Measurements from ENCODE around the gene ABCC1. TPM values are rescaled to one million over a fixed set of nuclear protein-coding genes. Genes with fewer than 3 reads are reported as not detected.

The ABCC1 gene
- polyA plus RNA-seq, 1 donor from 2014 or later = 3.0 TPM

DNA sequence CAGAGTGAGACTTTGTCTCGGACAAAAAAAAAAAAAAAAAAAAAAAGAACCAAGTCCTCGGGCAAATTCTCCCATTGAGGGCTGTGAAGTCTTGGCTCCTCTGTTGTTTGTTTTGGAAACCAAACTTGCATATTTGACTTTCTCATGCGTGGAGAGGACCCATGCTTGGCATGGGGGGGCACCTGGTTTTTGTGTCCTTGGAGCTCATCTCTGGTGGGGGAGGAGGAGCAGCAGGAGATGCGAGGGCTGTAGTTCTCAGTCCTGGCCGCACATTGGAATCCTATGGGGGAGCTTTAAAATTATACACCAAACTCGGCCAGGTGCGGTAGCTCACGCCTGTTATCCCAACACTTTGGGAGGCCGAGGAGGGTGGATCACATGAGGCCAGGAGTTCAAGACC is 199.3 kb downstream of the ABCC1 start:
- H4K20me1 ChIP-seq (ENCODE audit: insufficient read depth) = no peaks in the 10 kb centered on the region
- H3K27me3 ChIP-seq (ENCODE audit: insufficient read depth, low read depth, low read length) = no peaks in the 10 kb centered on the region
- no peak overlapping the region for H3K27ac ChIP-seq (ENCODE audit: low read length)
- H3K36me3 ChIP-seq (ENCODE audit: insufficient read depth, low read length) = no peaks in the 10 kb centered on the region
- H3K4me3 ChIP-seq (ENCODE audit: low read length) = no peak overlapping the region
- no peak overlapping the region for H3K4me2 ChIP-seq (ENCODE audit: low read length)
- no peaks in the 10 kb centered on the region for H3K9me3 ChIP-seq (ENCODE audit: low read length)
- H3K9ac ChIP-seq (ENCODE audit: low read length) = no peak overlapping the region
- H3K79me2 ChIP-seq (replicated peaks; ENCODE audit: insufficient read depth, low read length) = no peaks in the 10 kb centered on the region
- H3F3A ChIP-seq (ENCODE audit: insufficient read depth, low read length, poor library complexity, severe bottlenecking) = no peaks in the 10 kb centered on the region
- H3K9me2 ChIP-seq (ENCODE audit: insufficient read depth, low read length) = no peaks in the 10 kb centered on the region
- no peak for TF ChIP-seq MXI1 (conservative IDR thresholded peaks at IDR 0.05; ENCODE audit: poor library complexity, severe bottlenecking)
- no peak for TF ChIP-seq EZH2 (IDR thresholded peaks at IDR 0.05; ENCODE audit: borderline replicate concordance, insufficient read depth, low read length, poor library complexity, severe bottlenecking)
- TF ChIP-seq POLR2AphosphoS5 (IDR thresholded peaks at IDR 0.05) = no peak
- TF ChIP-seq TAF1 (IDR thresholded peaks at IDR 0.05; ENCODE audit: low read depth) = no peak
- TF ChIP-seq, protein P1, sequence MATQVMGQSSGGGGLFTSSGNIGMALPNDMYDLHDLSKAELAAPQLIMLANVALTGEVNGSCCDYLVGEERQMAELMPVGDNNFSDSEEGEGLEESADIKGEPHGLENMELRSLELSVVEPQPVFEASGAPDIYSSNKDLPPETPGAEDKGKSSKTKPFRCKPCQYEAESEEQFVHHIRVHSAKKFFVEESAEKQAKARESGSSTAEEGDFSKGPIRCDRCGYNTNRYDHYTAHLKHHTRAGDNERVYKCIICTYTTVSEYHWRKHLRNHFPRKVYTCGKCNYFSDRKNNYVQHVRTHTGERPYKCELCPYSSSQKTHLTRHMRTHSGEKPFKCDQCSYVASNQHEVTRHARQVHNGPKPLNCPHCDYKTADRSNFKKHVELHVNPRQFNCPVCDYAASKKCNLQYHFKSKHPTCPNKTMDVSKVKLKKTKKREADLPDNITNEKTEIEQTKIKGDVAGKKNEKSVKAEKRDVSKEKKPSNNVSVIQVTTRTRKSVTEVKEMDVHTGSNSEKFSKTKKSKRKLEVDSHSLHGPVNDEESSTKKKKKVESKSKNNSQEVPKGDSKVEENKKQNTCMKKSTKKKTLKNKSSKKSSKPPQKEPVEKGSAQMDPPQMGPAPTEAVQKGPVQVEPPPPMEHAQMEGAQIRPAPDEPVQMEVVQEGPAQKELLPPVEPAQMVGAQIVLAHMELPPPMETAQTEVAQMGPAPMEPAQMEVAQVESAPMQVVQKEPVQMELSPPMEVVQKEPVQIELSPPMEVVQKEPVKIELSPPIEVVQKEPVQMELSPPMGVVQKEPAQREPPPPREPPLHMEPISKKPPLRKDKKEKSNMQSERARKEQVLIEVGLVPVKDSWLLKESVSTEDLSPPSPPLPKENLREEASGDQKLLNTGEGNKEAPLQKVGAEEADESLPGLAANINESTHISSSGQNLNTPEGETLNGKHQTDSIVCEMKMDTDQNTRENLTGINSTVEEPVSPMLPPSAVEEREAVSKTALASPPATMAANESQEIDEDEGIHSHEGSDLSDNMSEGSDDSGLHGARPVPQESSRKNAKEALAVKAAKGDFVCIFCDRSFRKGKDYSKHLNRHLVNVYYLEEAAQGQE (IDR thresholded peaks at IDR 0.05; ENCODE audit: borderline replicate concordance) = no peak
- no peak for TF ChIP-seq RAD21 (conservative IDR thresholded peaks at IDR 0.05)
- no peak for TF ChIP-seq SMC3 (conservative IDR thresholded peaks at IDR 0.05; ENCODE audit: poor library complexity)
- TF ChIP-seq, protein P2, sequence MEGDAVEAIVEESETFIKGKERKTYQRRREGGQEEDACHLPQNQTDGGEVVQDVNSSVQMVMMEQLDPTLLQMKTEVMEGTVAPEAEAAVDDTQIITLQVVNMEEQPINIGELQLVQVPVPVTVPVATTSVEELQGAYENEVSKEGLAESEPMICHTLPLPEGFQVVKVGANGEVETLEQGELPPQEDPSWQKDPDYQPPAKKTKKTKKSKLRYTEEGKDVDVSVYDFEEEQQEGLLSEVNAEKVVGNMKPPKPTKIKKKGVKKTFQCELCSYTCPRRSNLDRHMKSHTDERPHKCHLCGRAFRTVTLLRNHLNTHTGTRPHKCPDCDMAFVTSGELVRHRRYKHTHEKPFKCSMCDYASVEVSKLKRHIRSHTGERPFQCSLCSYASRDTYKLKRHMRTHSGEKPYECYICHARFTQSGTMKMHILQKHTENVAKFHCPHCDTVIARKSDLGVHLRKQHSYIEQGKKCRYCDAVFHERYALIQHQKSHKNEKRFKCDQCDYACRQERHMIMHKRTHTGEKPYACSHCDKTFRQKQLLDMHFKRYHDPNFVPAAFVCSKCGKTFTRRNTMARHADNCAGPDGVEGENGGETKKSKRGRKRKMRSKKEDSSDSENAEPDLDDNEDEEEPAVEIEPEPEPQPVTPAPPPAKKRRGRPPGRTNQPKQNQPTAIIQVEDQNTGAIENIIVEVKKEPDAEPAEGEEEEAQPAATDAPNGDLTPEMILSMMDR (IDR thresholded peaks at IDR 0.05; ENCODE audit: poor library complexity, severe bottlenecking) = no peak
- TF ChIP-seq EP300 (conservative IDR thresholded peaks at IDR 0.05; ENCODE audit: poor library complexity, severe bottlenecking) = no peak
- no peak overlapping the region for H2AFZ ChIP-seq (ENCODE audit: low read depth, low read length)

DNA sequence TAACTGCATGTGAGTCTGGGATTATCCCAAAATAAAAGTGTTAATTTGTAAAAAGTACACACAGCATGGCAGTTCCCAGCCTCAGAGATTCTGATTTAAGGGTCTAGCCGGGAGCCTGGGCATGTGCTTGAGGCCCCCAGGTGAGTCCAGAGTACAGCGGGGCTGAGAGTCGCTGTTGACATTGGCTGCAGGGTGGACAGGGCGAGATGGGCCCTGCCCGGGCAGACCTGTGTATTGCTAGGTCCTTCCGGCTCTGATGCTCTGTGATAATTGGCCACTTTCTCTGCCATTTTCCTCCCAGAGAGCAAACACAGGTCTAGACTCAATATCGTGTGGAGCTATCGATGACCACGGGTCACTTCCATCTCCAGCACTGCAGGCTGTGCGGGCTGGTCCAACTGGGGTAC is 200.3 kb downstream of the ABCC1 start:
- Histone ChIP-seq H3K36me3 (ENCODE audit: insufficient read depth, low read length) (no peaks in the 10 kb centered on the region), H2AFZ (ENCODE audit: low read depth, low read length) (no peak overlapping the region), H3K27me3 (ENCODE audit: insufficient read depth, low read depth, low read length) (no peaks in the 10 kb centered on the region), H4K20me1 (ENCODE audit: insufficient read depth) (no peaks in the 10 kb centered on the region), H3K79me2 (replicated peaks; ENCODE audit: insufficient read depth, low read length) (no peaks in the 10 kb centered on the region), H3F3A (ENCODE audit: insufficient read depth, low read length, poor library complexity, severe bottlenecking) (no peaks in the 10 kb centered on the region), H3K27ac (ENCODE audit: low read length) (no peak overlapping the region), H3K9me2 (ENCODE audit: insufficient read depth, low read length) (no peaks in the 10 kb centered on the region), H3K4me3 (ENCODE audit: low read length) (no peak overlapping the region), H3K9me3 (ENCODE audit: low read length) (no peaks in the 10 kb centered on the region), H3K4me2 (ENCODE audit: low read length) (no peak overlapping the region), H3K9ac (ENCODE audit: low read length) (no peak overlapping the region)
- no peak for TF ChIP-seq EZH2 (IDR thresholded peaks at IDR 0.05; ENCODE audit: borderline replicate concordance, insufficient read depth, low read length, poor library complexity, severe bottlenecking)
- TF ChIP-seq EP300 (conservative IDR thresholded peaks at IDR 0.05; ENCODE audit: poor library complexity, severe bottlenecking) = no peak
- no peak for TF ChIP-seq RAD21 (conservative IDR thresholded peaks at IDR 0.05)
- TF ChIP-seq, protein P1 (IDR thresholded peaks at IDR 0.05; ENCODE audit: borderline replicate concordance) = no peak
- no peak for TF ChIP-seq POLR2AphosphoS5 (IDR thresholded peaks at IDR 0.05)
